Choroid plexus epithelial cell (primary cell): Measurements from ENCODE around the gene ACTR3.
A peak's percentile ranks its signal among the peaks of the same experiment; 100 is the strongest.

Experiments used
- DNase-seq: peaks from one replicate; pipeline ENCODE4 v3.0.0-alpha.2; 2010; ENCODE audit warnings: low read depth
- H3K4me3 ChIP-seq: 2 replicates; pipeline ENCODE4 v1.5.1; 2011; ENCODE audit warnings: low read depth, mild to moderate bottlenecking, control low read depth, low read length, moderate library complexity
- CTCF ChIP-seq: conservative IDR thresholded peaks from 2 replicates; pipeline ENCODE4 v1.5.1; 2011; ENCODE audit warnings: low read depth, mild to moderate bottlenecking, control low read depth, inconsistent platforms, low read length, moderate library complexity

The ACTR3 gene

DNA sequence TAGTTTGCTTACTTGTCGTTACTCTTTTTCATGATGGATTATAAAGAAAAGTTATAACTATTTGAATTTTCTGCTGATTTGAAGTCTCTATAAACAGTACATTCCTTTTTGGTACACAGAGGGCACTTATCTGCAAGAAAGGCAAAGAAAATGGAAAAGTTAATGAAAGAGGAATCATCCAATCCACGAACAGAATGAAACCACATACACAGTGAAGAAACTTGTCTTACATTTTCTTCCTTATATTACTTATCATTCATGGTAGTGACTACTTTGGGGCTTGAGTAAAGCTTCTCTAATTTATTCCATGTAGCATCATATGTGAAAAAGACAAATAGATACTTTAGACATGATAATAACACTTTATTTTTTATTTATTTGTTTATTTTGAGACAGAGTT is 14.8 kb upstream of the ACTR3 start:
- H3K4me3 ChIP-seq, result no peak overlapping the region
- no peak for TF ChIP-seq CTCF
- DNase-seq, result no peak

GRCh38 chr2:113876503-113877387 is 13.1 kb upstream of the ACTR3 start:
- no peak for TF ChIP-seq CTCF
- DNase-seq, result no peak

GRCh38 chr2:113877711-113878598 is 11.9 kb upstream of the ACTR3 start:
- H3K4me3 ChIP-seq, result no peak overlapping the region
- no peak for TF ChIP-seq CTCF
- DNase-seq, result peak; percentile 53

More at GRCh38 chr2:113876503-113877387, 13.1 kb upstream of the ACTR3 start:
- H3K4me3 ChIP-seq, result no peak overlapping the region

DNA sequence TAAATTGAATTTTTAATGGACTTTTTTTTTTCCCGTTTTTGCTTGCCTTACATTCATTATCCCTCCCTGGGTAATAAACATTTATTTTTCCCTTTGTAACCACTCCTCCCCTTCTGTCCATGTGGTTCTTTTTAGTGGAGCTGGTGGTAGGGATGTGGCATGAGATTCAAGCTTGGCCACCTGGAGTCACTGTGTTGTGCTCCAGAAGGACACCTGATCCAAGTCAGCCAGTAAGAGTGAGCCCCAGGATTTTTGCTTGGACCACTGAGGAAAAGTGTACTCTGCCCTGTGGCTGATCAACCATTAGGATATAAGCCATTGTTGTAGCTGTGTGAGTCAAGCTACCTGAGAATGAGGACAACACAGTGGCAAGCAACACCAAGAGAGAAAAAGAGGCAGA is 11.1 kb upstream of the ACTR3 start:
- no peak for DNase-seq
- no peak overlapping the region for H3K4me3 ChIP-seq
- no peak for TF ChIP-seq CTCF

DNA sequence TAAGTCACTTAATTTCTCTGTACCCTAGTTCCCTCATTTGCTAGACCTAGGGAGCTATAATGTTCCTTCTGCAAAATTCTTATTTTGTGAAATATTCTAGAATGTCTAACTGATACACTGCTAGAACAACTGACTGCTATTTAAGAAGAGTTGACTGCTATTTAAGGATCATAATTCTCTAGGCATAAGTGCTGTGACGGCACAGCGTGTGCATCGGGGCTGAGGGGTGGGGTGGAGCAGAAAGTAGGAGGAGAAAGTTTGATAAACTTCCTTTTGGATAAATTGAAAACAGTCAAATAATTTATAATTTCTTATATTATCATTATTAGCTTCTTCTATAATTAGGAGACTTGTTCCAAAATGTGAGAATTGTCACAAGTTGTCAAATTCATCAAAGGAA is 10.4 kb upstream of the ACTR3 start:
- no peak for DNase-seq
- TF ChIP-seq CTCF, result no peak
- H3K4me3 ChIP-seq, result no peak overlapping the region

DNA sequence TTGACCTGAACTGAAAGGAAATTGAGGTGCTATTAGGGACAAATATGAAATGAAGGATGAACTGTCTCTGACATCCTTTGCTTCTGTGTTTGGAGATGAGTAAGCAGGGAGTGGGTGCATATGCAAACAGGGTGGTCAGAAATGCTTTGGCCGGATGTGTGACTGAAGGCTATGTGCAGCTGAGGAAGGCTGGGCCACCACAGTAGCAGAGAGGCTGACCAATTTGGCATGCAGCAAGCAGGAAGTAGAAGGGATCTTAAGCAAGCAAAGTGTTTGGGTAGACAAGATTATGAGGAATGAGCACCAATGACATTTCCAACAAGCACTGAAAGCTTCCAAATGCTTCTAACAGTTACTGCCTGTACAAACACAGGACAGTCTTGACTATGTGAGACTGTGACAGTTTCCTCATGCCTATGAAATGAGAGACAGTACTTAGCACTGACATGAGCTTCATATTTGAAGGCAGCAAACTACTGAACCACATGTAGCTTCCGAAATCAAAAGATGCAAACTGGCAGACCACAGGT is 3.3 kb upstream of the ACTR3 start:
- DNase-seq, result peak; percentile 86
- no peak for TF ChIP-seq CTCF
- H3K4me3 ChIP-seq, result no peak overlapping the region
